Stimulated activated CD8-positive, alpha-beta memory T cell treated with anti-CD3 and anti-CD28 coated beads, Interleukin-12 subunit alpha, Interleukin-12 subunit beta, amount 100 ng/mL, for 4 hours (primary cell): ENCODE measurements around the gene PCNA.
"Not testable (repeated sequence)": the region's sequence is repeated elsewhere in the genome, so short reads cannot be mapped to it uniquely, and the experiment has no call there.

ENCODE experiments used
- DNase-seq: peaks from one replicate; pipeline ENCODE4 v3.0.0-alpha.2; 2020; ENCODE audit warnings: low read depth

PCNA gene

DNA sequence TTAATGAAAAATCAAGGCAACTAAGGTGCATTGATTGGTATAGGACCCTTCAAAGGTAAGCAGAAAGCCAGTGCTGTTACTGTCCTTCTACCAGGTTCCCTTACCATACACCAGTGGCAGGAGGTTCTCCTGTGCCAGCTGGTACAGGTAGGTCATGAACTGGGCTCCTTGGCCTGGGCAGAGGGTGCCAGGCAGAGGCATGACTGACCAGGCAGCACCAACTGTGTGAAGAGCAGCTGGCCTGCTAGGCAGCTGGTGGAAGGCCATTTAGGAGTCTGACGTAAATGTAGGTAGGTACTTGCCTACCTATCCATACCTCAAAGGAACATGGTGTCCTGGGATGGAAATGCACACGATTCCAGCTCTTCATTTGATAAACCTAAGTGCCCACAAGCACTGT is 23.3 kb downstream of the PCNA start:
- no peak for DNase-seq

DNA sequence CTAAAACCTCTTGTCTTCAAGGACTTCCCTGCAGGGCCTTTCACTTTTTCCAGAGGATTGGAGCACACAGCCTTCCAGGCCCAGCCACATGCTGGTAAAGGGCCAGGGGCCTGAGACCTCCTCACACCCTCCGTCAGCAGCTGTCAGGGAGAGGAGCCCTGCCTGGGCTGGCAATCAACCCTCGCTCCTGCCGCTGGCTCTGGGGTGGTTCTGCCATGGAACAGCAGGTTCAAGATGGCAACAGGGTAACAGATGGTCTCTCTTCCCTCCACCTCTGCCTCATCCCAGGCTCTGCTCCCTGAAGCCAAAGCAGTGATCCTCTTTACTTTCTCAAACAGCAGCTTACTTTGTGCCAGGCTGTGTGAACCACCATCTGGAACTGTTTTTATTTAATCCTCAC is 23.8 kb downstream of the PCNA start:
- DNase-seq = no peak

DNA sequence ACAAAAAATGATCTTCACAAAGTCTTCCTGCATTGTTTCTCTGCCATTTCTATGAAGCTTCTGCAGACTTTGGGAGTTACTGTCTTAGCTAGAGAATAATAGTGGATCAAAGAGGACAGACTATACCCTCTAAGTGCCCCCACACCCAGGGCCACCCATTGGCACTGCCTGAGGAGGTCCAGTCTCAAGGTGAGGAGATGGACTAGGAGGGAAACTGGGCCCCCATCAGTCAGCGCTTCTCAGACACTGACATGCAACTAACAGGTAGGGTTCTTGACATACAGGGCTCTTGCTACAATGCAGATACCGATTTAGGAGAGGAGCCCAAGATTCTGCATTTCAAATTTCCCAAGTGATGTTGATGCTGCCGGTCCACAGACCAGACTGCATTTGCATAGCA is 24.3 kb downstream of the PCNA start:
- no peak for DNase-seq

DNA sequence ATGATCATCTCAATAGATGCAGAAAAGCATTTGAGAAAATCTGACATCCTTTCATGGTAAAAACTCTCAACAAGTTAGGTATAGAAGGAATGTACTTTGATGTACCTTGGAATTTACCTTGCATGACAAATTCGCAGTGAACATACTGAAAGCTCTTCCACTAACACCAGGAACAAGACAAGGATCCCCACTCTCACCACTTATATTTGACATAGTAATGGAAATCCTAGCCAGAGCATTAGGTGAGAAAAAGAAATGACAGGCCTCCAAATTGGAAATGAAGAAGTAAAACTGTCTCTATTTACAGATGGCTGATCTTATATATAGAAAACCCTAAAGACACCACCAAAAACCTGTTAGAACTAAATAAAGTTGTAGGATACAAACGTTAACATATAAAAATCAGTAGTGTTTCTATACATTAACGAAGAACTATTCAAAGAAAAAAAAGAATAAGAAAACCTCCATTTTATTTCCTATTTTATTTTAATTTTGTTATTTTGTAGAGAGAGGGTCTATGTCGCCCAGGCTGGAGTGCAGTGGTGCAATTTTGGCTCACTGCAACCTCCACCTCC is 26.9 kb downstream of the PCNA start:
- DNase-seq = no peak

DNA sequence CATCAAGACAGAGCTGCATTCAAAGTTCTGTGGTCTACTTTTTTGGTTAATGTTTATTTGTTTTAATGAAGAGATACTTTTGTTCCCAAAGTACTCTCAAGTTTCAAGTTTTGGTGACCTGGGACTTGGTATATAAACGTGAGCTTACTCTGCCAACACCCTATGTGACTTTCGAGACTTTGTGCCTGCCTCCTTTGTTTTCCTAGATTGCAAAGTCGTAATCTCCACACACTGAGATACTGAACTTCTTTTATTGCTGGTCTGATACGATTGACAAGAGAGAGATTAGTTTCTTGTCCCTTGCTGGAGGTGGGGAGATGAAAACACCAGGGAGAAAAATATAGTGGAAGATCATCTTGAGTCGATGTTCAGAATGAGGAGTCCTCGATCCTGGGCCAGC is 27.9 kb downstream of the PCNA start:
- DNase-seq = no peak

DNA sequence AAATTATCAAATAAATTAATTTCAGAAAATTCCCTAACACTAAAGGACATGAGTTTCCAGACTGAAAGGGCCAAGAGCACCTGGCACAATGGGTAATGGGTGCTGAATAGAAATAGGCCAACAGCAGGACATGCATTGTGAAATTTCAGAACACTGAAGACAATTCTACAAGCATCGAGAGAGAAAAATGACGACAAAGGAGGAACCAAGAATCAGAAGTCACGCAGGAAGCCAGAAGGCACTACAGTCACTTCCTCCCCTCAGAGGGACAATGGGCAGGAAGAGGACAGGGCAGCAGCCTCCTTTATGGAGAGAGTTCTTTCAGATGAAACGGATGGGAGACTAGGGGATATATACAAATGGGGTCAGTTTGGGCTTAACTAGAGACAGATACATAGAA is 29.6 kb downstream of the PCNA start:
- DNase-seq = no peak

DNA sequence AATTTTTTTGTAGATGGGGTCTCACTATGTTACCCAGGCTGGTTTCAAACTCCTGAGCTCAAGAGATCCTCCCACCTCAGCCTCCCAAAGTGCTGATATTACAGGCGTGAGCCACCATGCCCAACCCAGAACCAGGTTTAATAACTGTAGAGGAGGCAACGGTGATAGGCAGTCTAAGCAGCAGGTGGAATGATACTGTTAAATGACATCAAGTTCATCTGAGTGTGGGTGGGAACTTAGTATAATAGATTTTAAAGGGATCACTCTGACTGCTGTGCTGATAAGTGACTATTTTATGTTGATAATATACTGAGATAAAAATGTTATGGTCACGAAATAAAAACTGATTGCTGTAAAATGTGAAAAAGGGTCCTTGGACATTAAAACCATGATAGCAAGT is 31.1 kb downstream of the PCNA start:
- no peak for DNase-seq

DNA sequence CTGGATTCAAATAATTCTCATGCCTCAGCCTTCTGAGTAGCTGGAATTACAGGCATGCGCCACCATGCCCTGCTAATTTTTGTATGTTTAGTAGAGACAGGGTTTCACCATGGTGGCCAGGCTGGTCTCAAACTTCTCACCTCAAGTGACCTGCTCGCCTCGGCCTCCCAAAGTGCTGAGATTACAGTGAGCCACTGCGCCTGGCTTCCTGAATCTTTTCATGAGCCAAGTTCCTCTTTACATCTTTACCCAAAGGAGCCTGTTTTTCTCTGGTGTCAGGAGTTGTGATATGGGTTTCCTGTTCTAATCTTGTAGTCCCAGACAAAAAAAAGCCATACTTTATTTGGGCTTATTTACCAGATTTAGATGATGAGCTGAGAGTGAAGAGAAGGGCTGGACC is 34.4 kb downstream of the PCNA start:
- DNase-seq = no peak

DNA sequence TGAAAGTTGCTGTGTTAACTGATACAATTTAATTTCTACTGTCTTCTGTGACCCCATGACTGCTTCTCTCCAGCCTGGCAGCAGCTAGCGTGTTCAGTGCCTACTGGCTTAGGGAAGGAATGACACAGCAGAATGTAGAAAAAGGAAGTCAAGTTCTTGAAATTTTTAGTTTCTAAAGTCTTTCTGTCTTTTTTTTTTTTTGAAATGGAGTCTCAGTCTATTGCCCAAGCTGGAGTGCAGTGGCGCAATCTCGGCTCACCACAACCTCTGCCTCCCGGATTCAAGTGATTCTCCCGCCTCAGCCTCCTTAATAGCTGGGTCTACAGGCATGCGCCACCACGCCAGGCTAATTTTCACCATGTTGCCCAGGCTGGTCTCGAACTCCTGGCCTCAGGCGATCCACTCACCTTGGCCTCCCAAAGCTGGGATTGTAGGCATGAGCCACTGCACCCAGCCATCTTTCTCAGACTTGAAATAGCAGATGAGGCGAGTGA is 39.3 kb downstream of the PCNA start:
- no peak for DNase-seq

DNA sequence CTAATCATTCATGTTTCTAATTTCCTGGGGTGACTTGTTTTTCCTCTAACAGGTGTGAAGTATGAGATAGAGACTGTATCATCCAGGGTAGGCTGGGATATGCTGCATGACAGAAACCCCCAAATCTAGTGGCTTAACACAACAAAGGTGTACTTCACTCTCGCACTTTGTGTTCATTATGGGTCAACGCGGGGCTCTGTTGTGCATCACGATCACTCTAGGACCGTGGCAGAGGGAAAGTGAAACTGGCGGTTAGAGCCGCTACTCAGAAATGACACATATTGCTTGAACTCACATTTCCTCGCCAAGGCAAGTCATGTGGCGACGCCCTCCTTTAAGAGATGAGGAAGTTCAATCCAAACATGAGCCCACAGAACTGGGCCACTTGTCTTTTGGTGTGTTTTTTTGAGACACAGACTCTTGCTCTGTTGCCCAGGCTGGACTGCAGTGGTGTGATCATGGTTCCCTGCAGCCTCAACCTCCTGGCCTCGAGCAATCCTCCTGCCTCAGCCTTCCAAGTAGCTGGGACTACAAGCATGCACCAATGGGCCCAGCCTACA is 41.3 kb downstream of the PCNA start:
- DNase-seq = peak; percentile 53

DNA sequence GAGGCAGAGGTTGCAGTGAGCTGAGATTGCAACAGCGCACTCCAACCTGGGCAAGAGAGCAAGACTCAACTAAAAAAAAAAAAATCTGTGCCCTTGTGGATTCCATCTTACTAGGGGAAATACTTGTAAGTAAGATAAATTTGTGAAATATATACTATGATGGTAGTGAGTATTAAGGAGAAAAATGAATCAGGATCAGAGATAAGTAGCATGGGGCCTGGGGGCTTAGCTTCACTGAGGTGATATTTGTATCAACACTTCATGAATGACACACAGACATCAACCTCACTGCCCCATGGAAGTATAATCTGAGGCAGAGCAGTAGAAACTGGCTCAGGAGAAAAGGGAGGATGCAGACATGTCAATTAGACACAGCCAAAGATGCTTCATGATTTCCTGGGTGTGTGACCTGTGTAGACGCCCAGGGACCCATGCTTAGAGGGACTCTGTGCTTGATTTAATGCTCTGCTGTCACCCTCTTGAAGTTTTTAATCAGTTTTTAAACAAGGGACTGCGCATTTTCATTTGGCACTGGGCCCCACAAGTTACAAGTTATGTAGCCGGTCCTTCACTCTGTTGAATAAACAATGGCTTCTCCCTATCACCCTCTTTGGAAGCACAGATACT is 41.9 kb downstream of the PCNA start:
- DNase-seq = no peak

DNA sequence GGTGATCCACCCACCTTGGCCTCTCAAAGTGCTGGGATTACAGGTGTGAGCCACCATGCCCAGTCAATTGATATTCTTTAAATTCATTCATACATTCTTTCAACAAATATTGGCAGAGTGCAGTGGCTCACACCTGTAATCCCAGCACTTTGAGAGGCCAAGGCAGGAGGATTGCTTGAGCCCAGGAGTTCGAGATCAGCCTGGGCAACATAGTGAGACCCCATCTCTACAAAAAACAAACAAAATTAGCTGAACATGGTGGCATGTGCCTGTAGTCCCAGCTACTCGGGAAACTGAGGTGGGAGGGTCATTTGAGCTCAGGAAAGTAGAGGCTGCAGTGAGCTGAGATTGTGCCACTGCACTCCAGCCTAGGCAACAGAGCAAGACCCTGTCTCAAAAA is 42.8 kb downstream of the PCNA start:
- not testable (repeated sequence) for DNase-seq

DNA sequence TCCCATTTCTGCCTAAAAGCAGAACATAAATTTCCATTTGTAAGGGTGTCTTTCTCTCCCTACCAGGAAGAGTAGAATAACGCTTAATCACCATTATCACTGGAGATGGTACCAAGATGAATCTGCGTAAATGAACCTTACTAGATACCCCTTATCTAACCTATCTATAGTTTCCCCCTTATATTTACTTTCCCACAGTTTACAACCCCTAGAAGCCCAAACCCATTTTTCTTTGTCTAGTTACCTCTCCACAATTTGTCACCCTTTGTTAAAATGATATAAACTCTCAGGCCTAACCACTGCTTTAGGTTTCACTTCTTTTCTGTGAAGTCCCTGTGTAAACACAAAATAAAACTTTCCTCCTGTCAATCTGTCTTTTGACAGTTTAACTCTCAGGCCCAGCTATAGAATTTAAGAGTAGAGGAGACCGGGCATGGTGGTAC is 45.5 kb downstream of the PCNA start:
- DNase-seq = no peak

DNA sequence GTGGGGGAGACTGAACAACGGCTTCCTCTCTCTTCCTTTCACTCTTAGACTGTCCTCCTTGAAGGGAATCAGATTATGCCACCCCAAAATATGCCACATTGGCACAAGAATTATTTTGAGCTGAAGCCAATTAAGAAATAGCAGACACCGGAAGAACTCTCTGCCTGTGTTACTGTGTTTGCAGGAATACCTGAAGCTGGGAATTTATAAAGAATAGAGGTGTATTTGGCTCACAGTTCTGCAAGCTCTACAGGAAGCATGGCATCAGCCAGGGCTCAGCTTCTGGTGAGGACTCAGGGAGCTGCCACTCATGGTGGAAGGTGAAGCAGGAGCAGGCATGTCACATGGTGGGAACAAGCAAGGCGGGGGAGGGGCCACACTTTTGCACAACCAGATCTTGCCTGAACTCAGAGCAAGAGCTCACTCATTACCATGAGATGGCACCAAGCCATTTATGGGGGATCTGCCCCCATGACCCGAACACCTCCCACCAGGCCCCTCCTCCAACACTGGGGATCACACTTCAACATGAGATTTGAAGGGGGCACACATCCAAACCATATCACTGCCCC is 46.0 kb downstream of the PCNA start:
- DNase-seq = no peak

DNA sequence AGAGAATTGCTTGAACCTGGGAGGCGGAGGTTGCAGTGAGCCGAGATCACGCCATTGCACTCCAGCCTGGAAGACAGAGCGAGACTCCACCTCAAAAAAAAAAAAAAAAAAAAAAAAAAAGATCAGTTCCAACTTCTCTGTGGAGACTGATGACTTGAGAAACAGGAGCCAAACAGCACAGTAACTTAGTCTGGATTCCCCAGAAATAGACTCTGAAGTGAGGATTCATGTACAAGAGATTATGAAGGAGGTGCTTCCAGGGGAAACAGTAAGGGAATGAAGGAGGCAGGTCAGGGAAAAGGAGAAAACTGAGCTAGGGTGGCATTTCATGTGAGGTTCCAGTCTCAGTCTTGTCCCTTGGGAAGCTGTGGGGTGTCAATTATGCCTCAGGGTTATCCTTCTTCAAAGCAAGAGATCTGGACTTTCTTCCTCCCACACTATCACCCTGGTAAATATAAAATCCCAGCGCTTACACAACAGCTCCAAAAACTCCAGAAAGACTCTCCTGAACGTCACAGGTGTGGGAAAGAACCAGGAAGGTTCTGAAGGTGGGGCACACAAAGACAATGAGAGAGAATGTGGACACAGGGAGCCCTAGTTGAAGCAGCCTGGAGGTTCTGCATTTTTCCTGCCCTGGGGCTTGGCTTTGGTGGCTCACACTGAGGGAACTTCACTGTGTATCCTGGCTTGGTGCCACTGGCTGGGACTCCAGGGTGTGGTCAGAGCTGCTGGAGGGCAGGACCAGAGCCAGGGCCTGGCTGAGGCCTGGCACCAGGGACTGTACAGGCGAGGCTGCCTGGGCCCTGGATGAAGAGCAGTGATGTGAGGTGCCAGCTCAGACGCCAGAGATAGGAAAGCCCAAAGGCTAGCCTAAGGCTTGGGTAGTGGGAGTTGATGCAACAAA is 46.8 kb downstream of the PCNA start:
- DNase-seq = no peak

DNA sequence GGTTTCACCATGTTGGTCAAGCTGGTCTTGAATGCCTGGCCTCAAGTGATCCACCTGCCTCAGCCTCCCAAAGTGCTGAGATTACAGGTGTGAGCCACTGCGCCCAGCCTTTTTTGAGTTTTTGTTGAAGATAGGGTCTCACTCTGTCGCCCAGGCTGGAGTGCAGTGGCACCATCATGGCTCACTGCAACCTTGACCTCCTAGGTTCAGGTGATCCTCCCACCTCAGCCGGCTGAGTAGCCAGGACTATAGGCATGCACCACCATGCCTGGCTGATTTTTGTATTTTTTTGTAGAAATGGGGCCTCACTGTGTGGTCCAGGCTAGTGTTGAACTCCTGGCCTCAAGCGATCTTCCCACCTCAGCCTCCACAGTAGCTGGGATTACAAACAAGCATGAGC is 47.8 kb downstream of the PCNA start:
- DNase-seq = not testable (repeated sequence)

DNA sequence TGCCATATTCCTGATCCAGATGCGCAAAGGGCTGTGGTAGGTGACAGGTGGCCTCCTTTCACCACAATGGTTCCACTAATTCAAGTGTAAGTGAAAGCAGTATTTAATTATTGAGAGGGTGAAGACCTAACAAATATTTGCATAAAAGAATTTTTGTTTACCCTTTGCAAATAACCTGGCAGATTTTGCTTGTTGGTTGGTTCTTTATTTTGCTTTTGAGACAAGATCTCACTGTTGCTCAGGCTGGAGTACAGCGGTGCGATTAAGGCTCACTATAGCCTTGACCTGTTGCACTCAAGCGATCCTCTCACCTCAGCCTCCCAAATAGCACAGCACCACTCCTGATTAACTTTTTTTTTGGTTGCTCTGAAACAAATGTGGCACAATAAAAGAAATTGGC is 49.2 kb downstream of the PCNA start:
- DNase-seq = no peak

DNA sequence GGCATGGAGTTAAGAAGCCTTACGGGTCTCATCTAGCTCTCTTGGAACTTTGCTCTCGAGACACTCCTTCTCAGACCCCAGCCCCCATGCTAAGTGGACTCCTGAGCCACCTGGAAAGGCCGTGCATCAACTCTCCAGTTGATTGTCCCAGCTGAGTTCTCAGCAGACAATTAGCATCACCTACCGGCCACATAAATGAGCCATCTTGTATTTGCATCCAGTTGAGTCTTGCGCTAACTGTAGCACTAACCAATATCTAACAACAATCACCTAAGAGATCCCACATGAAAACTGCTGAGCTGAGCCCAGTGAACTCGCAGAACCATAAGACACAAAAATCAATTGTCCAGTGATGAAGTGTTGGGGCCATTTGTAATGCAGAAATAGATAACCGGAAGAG is 49.7 kb downstream of the PCNA start:
- DNase-seq = no peak

DNA sequence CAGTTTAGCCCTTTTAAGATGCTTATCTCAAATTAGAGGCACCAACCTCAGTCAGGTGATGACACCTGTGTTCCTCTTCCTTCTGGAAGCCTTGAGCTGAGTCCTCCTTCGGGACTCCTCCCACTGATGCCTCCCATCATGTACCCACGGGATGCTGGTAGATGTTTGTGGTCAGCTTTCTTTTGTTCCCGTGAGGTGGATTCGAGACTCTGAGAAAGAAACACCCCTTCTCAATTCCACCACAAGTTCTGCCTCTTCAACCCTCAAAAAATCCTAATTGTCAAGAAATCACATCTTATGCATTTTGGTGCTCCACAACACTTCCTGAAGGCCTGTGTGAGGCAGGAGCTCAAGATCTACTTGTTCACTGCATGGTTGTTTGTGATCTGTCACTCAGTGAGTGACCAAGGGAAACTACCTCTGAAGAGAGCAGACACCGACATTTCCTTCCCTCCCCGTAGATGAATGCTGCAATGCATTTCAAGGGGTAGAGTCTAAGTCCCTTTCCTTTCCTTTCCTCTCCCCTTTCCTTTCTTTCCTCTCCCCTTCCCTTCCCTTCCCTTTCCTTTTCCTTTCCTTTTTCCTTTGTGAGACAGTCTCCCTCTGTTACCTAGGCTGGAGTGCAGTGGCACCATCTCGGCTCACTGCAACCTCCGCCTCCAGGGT is 50.5 kb downstream of the PCNA start:
- no peak for DNase-seq

DNA sequence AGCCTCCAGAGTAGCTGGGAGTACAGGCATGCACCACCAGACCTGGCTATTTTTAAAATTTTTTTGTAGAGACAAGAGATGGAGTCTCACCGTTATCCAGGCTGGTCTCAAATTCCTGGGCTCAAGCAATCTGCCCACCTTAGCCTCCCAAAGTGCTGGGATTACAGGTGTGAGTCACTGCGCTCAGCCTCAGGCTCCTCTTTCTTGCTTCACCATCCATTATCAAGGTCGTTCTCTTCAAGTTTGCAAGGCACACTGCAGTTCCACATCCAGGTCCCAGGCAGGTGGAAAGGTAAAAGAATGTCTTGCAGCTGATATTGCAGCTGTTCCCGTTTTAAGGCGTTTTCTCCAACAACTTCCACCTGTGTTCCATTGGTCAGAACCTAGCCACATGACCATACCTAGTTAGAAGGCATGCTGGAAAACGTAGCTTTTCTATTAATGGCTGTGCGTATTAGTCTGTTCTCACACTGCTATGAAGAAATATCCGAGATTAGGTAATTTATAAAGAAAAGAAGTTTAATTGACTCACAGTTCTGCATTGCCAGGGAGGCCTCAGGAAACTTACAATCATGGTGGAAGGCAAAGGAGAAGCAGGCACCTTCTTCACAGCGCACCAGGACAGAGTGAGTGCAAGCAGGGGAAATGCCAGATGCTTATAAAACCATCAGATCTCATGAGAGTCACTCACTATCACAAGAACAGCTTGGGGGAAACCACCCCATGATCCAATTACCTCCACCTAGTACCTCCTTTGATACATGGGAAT is 51.7 kb downstream of the PCNA start:
- DNase-seq = no peak

DNA sequence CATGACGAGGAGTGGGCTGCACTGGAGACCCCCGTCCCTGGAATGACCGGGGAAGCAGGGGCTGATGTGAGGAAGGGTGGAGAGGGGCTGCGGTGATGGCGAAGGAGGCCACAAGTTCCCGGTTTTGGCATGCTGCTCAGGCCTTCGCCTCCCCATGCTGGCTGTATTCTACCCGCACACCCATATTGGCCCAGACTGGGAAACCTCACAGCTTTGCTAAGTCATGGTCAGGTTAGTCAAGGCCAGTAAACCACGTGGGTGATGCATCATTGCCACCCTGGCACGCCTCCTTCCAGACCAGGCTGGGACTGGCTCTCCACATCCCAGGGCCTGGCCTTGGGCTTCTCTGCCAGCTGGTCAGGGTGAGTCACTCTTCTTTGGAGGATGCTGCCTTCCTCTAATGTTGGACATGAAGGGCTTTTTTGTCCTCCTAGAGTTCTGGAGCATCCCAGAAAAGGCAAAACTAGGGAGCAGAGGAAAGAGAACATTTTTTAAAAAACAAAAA is 53.8 kb downstream of the PCNA start:
- no peak for DNase-seq
